Vagina (tissue), 2 donors: ENCODE data around the gene MTMR1. TPM values are rescaled to one million over a fixed set of nuclear protein-coding genes. Genes with fewer than 3 reads are reported as not detected.

Source experiments
- DNase-seq, 2 donors: peaks; one replicate each; pipeline ENCODE4 v3.0.0-alpha.2; 2017; ENCODE audit errors: extremely low spot score in 2 of 2
- H3K27ac ChIP-seq: fragments of 200-600 bp; sonication (generic); one replicate; pipeline ENCODE4 v1.5.1; 2019
- H3K27me3 ChIP-seq: fragments of 200-600 bp; sonication (generic); one replicate; pipeline ENCODE4 v1.5.1; 2019
- H3K36me3 ChIP-seq, 2 donors: fragments of 200-600 bp; sonication (generic); one replicate each; pipeline ENCODE4 v1.5.1; 2017 to 2019
- H3K4me1 ChIP-seq: fragments of 200-600 bp; sonication (generic); one replicate; pipeline ENCODE4 v1.5.1; 2019
- H3K4me3 ChIP-seq, 2 donors: fragments of 200-600 bp; sonication (generic); 1 replicate in 1 of 2; 2 replicates in 1 of 2; pipeline ENCODE4 v1.5.1; 2016 to 2019
- H3K9me3 ChIP-seq: fragments of 200-600 bp; sonication (generic); one replicate; pipeline ENCODE4 v1.5.1; 2019
- CTCF ChIP-seq, 3 experiments: fragments of 450-650 bp in 2 of 3; fragments of 200-600 bp in 1 of 3; sonication (generic) in 1 of 3; IDR thresholded peaks; one replicate each; pipeline ENCODE4 v1.5.1; 2017 to 2019; ENCODE audit warnings: antibody characterized with exemption in 3 of 3, mild to moderate bottlenecking in 2 of 3, moderate library complexity in 2 of 3
- POLR2A ChIP-seq, 2 donors: fragments of 450-650 bp; IDR thresholded peaks; one replicate each; pipeline ENCODE4 v1.6.1; 2017; ENCODE audit warnings: antibody characterized with exemption in 2 of 2, mild to moderate bottlenecking in 2 of 2, moderate library complexity in 2 of 2
- POLR2AphosphoS5 ChIP-seq, 2 donors: sonication (generic); formaldehyde crosslinking; IDR thresholded peaks; one replicate each; pipeline ENCODE4 v1.9.0; 2017; ENCODE audit warnings: antibody characterized with exemption in 2 of 2, mild to moderate bottlenecking in 2 of 2, low read depth in 1 of 2; ENCODE audit not compliant: insufficient read depth in 1 of 2
- intact Hi-C: fragments of 100-400 bp; cut with DNase I; formaldehyde crosslinking; loops from one replicate; pipeline ENCODE4 v1.15.1; 2023
- total RNA-seq: library from RNA; depleted of rRNA; stranded (reverse); fragments of >200 nt; gene quantifications from one replicate; pipeline ENCODE4 v1.2.3, GENCODE V29; 2016

Gene MTMR1
- total RNA-seq, 1 donor from 2014 or later, result 22.6 TPM

DNA sequence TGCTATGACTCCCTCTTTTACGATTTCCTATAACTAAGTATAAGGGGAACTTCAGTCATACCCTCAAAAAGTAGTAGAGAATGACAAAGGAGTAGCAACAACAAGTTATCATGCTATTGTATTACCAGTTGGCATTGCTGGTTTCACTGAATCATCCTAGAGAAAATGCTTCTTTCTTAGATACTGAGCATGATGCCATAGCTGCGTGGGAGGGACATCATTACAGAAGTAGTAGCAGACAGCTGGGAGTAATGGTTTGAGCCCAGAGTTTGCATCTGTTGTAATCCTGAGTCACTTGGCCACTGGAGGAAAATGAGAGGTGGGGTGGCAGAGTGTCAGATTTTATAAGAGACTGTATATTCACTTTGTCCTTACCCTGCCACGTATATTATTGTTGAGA is 38.6 kb downstream of the MTMR1 start:
- TF ChIP-seq POLR2A (IDR thresholded peaks at IDR 0.05) (no peak), CTCF (IDR thresholded peaks at IDR 0.05) (no peak), POLR2AphosphoS5 (IDR thresholded peaks at IDR 0.05; ENCODE audit: insufficient read depth in 1 of 2, low read depth in 1 of 2) (no peak)
- Histone ChIP-seq H3K4me1 (no peaks in the 10 kb centered on the region), H3K4me3 (no peak overlapping the region), H3K27me3 (no peaks in the 10 kb centered on the region), H3K36me3 (peaks cover 0 to 29% of the 10 kb centered on the region in 2 donors), H3K27ac (no peak overlapping the region), H3K9me3 (no peaks in the 10 kb centered on the region)
- DNase-seq, result no peak
- intact Hi-C loops, result no loop called here

GRCh38 chrX:150736475-150736874 is 43.3 kb downstream of the MTMR1 start:
- H3K27ac ChIP-seq, result no peak overlapping the region
- H3K4me3 ChIP-seq, result no peak overlapping the region
- H3K36me3 ChIP-seq, result peaks cover 0 to 50% of the 10 kb centered on the region in 2 donors
- TF ChIP-seq CTCF (IDR thresholded peaks at IDR 0.05) (no peak), POLR2A (IDR thresholded peaks at IDR 0.05) (no peak)
- no peak for DNase-seq
- H3K27me3 ChIP-seq, result no peaks in the 10 kb centered on the region
- no peaks in the 10 kb centered on the region for H3K4me1 ChIP-seq
- no peaks in the 10 kb centered on the region for H3K9me3 ChIP-seq
- intact Hi-C loops, result no loop called here

GRCh38 chrX:150752124-150752523 is 58.9 kb downstream of the MTMR1 start:
- TF ChIP-seq CTCF (IDR thresholded peaks at IDR 0.05) (no peak), POLR2AphosphoS5 (IDR thresholded peaks at IDR 0.05; ENCODE audit: insufficient read depth in 1 of 2, low read depth in 1 of 2) (no peak), POLR2A (IDR thresholded peaks at IDR 0.05) (no peak)
- Histone ChIP-seq H3K27ac (no peak overlapping the region), H3K9me3 (no peaks in the 10 kb centered on the region), H3K36me3 (peaks cover 0 to 6% of the 10 kb centered on the region in 2 donors), H3K4me1 (no peaks in the 10 kb centered on the region), H3K4me3 (no peak overlapping the region), H3K27me3 (no peaks in the 10 kb centered on the region)
- intact Hi-C loops, result no loop called here
- DNase-seq, result no peak

GRCh38 chrX:150753357-150753756 is 60.2 kb downstream of the MTMR1 start:
- intact Hi-C loops, result no loop called here
- Histone ChIP-seq H3K4me3 (no peak overlapping the region), H3K27ac (no peak overlapping the region), H3K9me3 (no peaks in the 10 kb centered on the region), H3K27me3 (no peaks in the 10 kb centered on the region), H3K4me1 (no peaks in the 10 kb centered on the region), H3K36me3 (peaks cover 0 to 6% of the 10 kb centered on the region in 2 donors)
- DNase-seq, result no peak
- TF ChIP-seq POLR2A (IDR thresholded peaks at IDR 0.05) (no peak), CTCF (IDR thresholded peaks at IDR 0.05) (no peak), POLR2AphosphoS5 (IDR thresholded peaks at IDR 0.05; ENCODE audit: insufficient read depth in 1 of 2, low read depth in 1 of 2) (no peak)

GRCh38 chrX:150753968-150754367 is 60.8 kb downstream of the MTMR1 start:
- intact Hi-C loops, result no loop called here
- Histone ChIP-seq H3K27me3 (no peaks in the 10 kb centered on the region), H3K36me3 (peaks cover 0 to 6% of the 10 kb centered on the region in 2 donors), H3K9me3 (no peaks in the 10 kb centered on the region), H3K27ac (no peak overlapping the region), H3K4me3 (no peak overlapping the region), H3K4me1 (no peaks in the 10 kb centered on the region)
- TF ChIP-seq POLR2AphosphoS5 (IDR thresholded peaks at IDR 0.05; ENCODE audit: insufficient read depth in 1 of 2, low read depth in 1 of 2), result no peak
- TF ChIP-seq CTCF (IDR thresholded peaks at IDR 0.05), result no peak
- TF ChIP-seq POLR2A (IDR thresholded peaks at IDR 0.05), result no peak
- DNase-seq, result no peak
